Neutrophil (primary cell): ENCODE data around the gene OSBPL3.

ENCODE experiments used
- H3K27ac ChIP-seq: fragments of 200-600 bp; sonication (generic); 2 replicates; pipeline ENCODE4 v1.5.1; 2016; ENCODE audit warnings: mild to moderate bottlenecking, moderate library complexity
- H3K27me3 ChIP-seq: fragments of 200-600 bp; sonication (generic); 2 replicates; pipeline ENCODE4 v1.6.0; 2016; ENCODE audit warnings: mild to moderate bottlenecking
- H3K36me3 ChIP-seq: fragments of 200-600 bp; sonication (generic); 2 replicates; pipeline ENCODE4 v1.5.1; 2017
- H3K4me1 ChIP-seq, 2 experiments: fragments of 200-600 bp in 1 of 2; sonication (generic) in 1 of 2; 1 replicate in 1 of 2; 2 replicates in 1 of 2; pipeline versions ENCODE4 v1.5.1 to v1.6.1; 2013 to 2016; ENCODE audit warnings: low read depth in 1 of 2, low read length in 1 of 2, mild to moderate bottlenecking in 1 of 2, moderate library complexity in 1 of 2; ENCODE audit not compliant: control insufficient read depth in 1 of 2, insufficient read depth in 1 of 2
- H3K4me3 ChIP-seq, 2 experiments: fragments of 200-600 bp in 1 of 2; sonication (generic) in 1 of 2; 1 replicate in 1 of 2; 2 replicates in 1 of 2; pipeline ENCODE4 v1.5.1; 2013 to 2016; ENCODE audit warnings: low read depth in 1 of 2, low read length in 1 of 2, mild to moderate bottlenecking in 1 of 2, moderate library complexity in 1 of 2
- H3K9me3 ChIP-seq: fragments of 200-600 bp; sonication (generic); 2 replicates; pipeline ENCODE4 v1.5.1; 2016
- CTCF ChIP-seq: fragments of 200-600 bp; sonication (generic); IDR thresholded peaks from 2 replicates; pipeline ENCODE4 v1.5.1; 2016; ENCODE audit warnings: antibody characterized with exemption

OSBPL3 gene

GRCh38 chr7:24979863-24980533 is at the start of gene OSBPL3:
Gene OSBPL3 (minus strand): TSS chr7:24980178. CDS start chr7:24892472, 87,706 bp downstream.
- TF ChIP-seq CTCF: peak; percentile 27
- Histone ChIP-seq H3K4me3 (peak within 1 kb of the TSS; percentile 70 to 89), H3K27ac (peak within 1 kb of the TSS; percentile 28), H3K4me1 (peaks cover 26 to 27% of the 10 kb centered on the region in 2 experiments), H3K9me3 (no peaks in the 10 kb centered on the region), H3K27me3 (peaks cover 88% of the 10 kb centered on the region), H3K36me3 (no peaks in the 10 kb centered on the region)

GRCh38 chr7:25029075-25029474 is 49.1 kb upstream of the OSBPL3 start:
- Histone ChIP-seq H3K27me3 (no peaks in the 10 kb centered on the region), H3K4me1 (no peaks in the 10 kb centered on the region), H3K36me3 (no peaks in the 10 kb centered on the region), H3K27ac (no peak overlapping the region), H3K4me3 (no peak overlapping the region), H3K9me3 (no peaks in the 10 kb centered on the region)
- no peak for TF ChIP-seq CTCF

GRCh38 chr7:25028370-25029021 is 48.5 kb upstream of the OSBPL3 start:
- no peak overlapping the region for H3K4me3 ChIP-seq
- H3K4me1 ChIP-seq: no peaks in the 10 kb centered on the region
- no peak overlapping the region for H3K27ac ChIP-seq
- no peak for TF ChIP-seq CTCF
- no peaks in the 10 kb centered on the region for H3K27me3 ChIP-seq
- no peaks in the 10 kb centered on the region for H3K9me3 ChIP-seq
- no peaks in the 10 kb centered on the region for H3K36me3 ChIP-seq

GRCh38 chr7:25026156-25026555 is 46.2 kb upstream of the OSBPL3 start:
- Histone ChIP-seq H3K27me3 (no peaks in the 10 kb centered on the region), H3K4me3 (no peak overlapping the region), H3K9me3 (no peaks in the 10 kb centered on the region), H3K36me3 (no peaks in the 10 kb centered on the region), H3K4me1 (no peaks in the 10 kb centered on the region), H3K27ac (no peak overlapping the region)
- no peak for TF ChIP-seq CTCF

- no peaks in the 10 kb centered on the region for H3K27me3 ChIP-seq
- no peaks in the 10 kb centered on the region for H3K9me3 ChIP-seq
- TF ChIP-seq CTCF: no peak
- H3K4me3 ChIP-seq: no peak overlapping the region
- no peaks in the 10 kb centered on the region for H3K4me1 ChIP-seq
- no peaks in the 10 kb centered on the region for H3K36me3 ChIP-seq
- no peak overlapping the region for H3K27ac ChIP-seq
Measured at GRCh38 chr7:25025218-25025671, 45.3 kb upstream of the OSBPL3 start.
